Fibroblast of gingiva (primary cell): Measurements from ENCODE around the gene TP53I11.
A peak's percentile ranks its signal among the peaks of the same experiment; 100 is the strongest.

Source experiments
- DNase-seq: peaks from one replicate; pipeline ENCODE4 v3.0.0-alpha.2; 2011; ENCODE audit warnings: low read depth

Gene TP53I11

GRCh38 chr11:44950625-44951476 lies at the start of gene TP53I11:
Gene TP53I11 (minus strand): TSS chr11:44950883. CDS start chr11:44938335, 12,548 bp downstream.
- DNase-seq = peak; percentile 47

GRCh38 chr11:44999068-44999467 lies 48.4 kb upstream of the TP53I11 start:
- DNase-seq = no peak

- no peak for DNase-seq
Observed at GRCh38 chr11:44998051-44998450, 47.4 kb upstream of the TP53I11 start.

GRCh38 chr11:44997566-44997965 lies 46.9 kb upstream of the TP53I11 start:
- no peak for DNase-seq

- DNase-seq = no peak
Observed at GRCh38 chr11:44994753-44995152, 44.1 kb upstream of the TP53I11 start.

- no peak for DNase-seq
Observed at GRCh38 chr11:44993971-44994704, 43.5 kb upstream of the TP53I11 start.

GRCh38 chr11:44992774-44993173 lies 42.1 kb upstream of the TP53I11 start:
- no peak for DNase-seq

GRCh38 chr11:44992181-44992582 lies 41.5 kb upstream of the TP53I11 start:
- no peak for DNase-seq

GRCh38 chr11:44990665-44991064 lies 40.0 kb upstream of the TP53I11 start:
- DNase-seq = no peak

GRCh38 chr11:44989831-44990566 lies 39.3 kb upstream of the TP53I11 start:
- no peak for DNase-seq

GRCh38 chr11:44988981-44989635 lies 38.4 kb upstream of the TP53I11 start:
- no peak for DNase-seq

GRCh38 chr11:44988111-44988510 lies 37.4 kb upstream of the TP53I11 start:
- DNase-seq = no peak

GRCh38 chr11:44987506-44987905 lies 36.8 kb upstream of the TP53I11 start:
- no peak for DNase-seq

- DNase-seq = no peak
Observed at GRCh38 chr11:44986315-44986714, 35.6 kb upstream of the TP53I11 start.

- no peak for DNase-seq
Observed at GRCh38 chr11:44985721-44986120, 35.0 kb upstream of the TP53I11 start.

GRCh38 chr11:44983786-44984185 lies 33.1 kb upstream of the TP53I11 start:
- no peak for DNase-seq

GRCh38 chr11:44982496-44983062 lies 31.9 kb upstream of the TP53I11 start:
- no peak for DNase-seq

GRCh38 chr11:44980533-44981427 lies 30.1 kb upstream of the TP53I11 start:
- no peak for DNase-seq

- no peak for DNase-seq
Observed at GRCh38 chr11:44979543-44980399, 29.1 kb upstream of the TP53I11 start.

- no peak for DNase-seq
Observed at GRCh38 chr11:44978961-44979331, 28.3 kb upstream of the TP53I11 start.
